Lower lobe of right lung (tissue), 2 donors: ENCODE measurements around the gene CEP164. TPM values are rescaled to one million over a fixed set of nuclear protein-coding genes. Genes with fewer than 3 reads are reported as not detected.

Source experiments
- ATAC-seq, 2 donors: fragments of 200-7000 bp; cut with Tn5 transposase; one replicate each; pipeline ENCODE4 v1.9.1; 2020 to 2022; ENCODE audit warnings: mild to moderate bottlenecking in 2 of 2, moderate library complexity in 2 of 2
- DNase-seq: peaks from one replicate; pipeline ENCODE4 v3.0.0-alpha.2; 2020
- H3K27ac ChIP-seq: fragments of 200-600 bp; one replicate; pipeline ENCODE4 v1.8.0; 2022
- H3K27me3 ChIP-seq: fragments of 200-600 bp; one replicate; pipeline ENCODE4 v1.8.0; 2022; ENCODE audit warnings: low read depth
- H3K36me3 ChIP-seq: fragments of 200-600 bp; one replicate; pipeline ENCODE4 v1.8.0; 2022; ENCODE audit warnings: mild to moderate bottlenecking
- H3K4me1 ChIP-seq: fragments of 200-600 bp; one replicate; pipeline ENCODE4 v1.8.0; 2022
- H3K4me3 ChIP-seq: fragments of 200-600 bp; one replicate; pipeline ENCODE4 v1.8.0; 2022; ENCODE audit warnings: mild to moderate bottlenecking
- H3K9me3 ChIP-seq: fragments of 200-600 bp; one replicate; pipeline ENCODE4 v1.8.0; 2022
- intact Hi-C: fragments of 100-400 bp; cut with DNase I; formaldehyde crosslinking; loops from one replicate; pipeline ENCODE4 v1.11.0; 2022
- total RNA-seq: library from RNA; stranded (reverse); fragmentation: NEBNext Ultra II Directional; extraction: Animal tissue kit (Norgen Biotek cat#: 25700); gene quantifications from one replicate; pipeline ENCODE4 v1.2.1, GENCODE V29; 2021
- TF ChIP-seq, protein P1 (sequence below): fragments of 200-600 bp; IDR thresholded peaks from one replicate; pipeline ENCODE4 v1.8.0; 2022; ENCODE audit warnings: antibody characterized with exemption, mild to moderate bottlenecking
- donor health status: DM: no; HTN: yes; CAD: no; lungs with severe emphysema.

CEP164 gene
- total RNA-seq, 1 donor from 2014 or later, result 27.3 TPM

DNA sequence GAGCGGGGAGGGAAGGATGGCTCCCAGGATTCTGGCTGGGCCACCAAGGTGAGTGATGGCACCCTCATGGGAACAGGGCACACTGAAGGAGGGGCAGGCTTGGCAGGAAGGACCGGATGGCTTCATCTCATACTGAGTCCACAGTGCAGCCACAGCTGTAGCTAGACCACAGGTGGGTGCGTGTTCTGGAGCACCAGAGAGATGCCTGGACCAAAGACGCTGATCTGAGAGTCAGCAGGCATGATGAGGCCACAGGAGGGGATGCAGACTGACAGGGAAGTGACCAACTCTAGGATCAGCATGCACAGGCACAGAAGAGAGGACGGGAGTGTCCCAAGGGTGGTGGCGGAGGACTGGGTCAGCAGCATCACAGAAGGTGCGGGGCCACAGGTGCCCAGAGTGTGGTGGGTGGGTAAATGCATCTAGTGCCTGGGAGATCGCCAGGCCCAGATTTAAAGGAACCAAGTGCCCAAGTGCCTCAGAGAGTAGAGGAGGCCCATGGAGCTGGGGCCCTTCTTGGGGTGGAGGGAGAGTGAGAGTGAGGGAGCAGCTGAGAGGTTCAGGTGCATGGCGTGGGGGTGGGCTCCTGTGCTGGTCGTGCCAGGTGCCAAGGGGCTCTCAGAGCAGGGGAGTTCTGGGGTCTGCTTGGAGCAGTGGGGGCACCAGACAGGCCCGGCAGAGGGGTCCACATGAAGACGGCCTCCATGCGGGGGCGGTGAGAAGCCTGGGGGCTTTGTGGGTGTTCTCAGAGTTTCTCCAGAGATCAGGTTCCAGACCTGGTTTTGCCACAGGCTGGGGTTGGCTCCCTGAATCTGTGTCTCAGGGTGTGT, 113.7 kb downstream of the CEP164 start:
- Histone ChIP-seq H3K4me3 (no peak overlapping the region), H3K9me3 (no peaks in the 10 kb centered on the region), H3K36me3 (no peaks in the 10 kb centered on the region), H3K27me3 (peaks cover 17% of the 10 kb centered on the region), H3K4me1 (no peaks in the 10 kb centered on the region), H3K27ac (no peak overlapping the region)
- TF ChIP-seq, protein P1, sequence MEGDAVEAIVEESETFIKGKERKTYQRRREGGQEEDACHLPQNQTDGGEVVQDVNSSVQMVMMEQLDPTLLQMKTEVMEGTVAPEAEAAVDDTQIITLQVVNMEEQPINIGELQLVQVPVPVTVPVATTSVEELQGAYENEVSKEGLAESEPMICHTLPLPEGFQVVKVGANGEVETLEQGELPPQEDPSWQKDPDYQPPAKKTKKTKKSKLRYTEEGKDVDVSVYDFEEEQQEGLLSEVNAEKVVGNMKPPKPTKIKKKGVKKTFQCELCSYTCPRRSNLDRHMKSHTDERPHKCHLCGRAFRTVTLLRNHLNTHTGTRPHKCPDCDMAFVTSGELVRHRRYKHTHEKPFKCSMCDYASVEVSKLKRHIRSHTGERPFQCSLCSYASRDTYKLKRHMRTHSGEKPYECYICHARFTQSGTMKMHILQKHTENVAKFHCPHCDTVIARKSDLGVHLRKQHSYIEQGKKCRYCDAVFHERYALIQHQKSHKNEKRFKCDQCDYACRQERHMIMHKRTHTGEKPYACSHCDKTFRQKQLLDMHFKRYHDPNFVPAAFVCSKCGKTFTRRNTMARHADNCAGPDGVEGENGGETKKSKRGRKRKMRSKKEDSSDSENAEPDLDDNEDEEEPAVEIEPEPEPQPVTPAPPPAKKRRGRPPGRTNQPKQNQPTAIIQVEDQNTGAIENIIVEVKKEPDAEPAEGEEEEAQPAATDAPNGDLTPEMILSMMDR, result no peak
- ATAC-seq (no peak), DNase-seq (no peak)
- intact Hi-C loops, result no loop called here

DNA sequence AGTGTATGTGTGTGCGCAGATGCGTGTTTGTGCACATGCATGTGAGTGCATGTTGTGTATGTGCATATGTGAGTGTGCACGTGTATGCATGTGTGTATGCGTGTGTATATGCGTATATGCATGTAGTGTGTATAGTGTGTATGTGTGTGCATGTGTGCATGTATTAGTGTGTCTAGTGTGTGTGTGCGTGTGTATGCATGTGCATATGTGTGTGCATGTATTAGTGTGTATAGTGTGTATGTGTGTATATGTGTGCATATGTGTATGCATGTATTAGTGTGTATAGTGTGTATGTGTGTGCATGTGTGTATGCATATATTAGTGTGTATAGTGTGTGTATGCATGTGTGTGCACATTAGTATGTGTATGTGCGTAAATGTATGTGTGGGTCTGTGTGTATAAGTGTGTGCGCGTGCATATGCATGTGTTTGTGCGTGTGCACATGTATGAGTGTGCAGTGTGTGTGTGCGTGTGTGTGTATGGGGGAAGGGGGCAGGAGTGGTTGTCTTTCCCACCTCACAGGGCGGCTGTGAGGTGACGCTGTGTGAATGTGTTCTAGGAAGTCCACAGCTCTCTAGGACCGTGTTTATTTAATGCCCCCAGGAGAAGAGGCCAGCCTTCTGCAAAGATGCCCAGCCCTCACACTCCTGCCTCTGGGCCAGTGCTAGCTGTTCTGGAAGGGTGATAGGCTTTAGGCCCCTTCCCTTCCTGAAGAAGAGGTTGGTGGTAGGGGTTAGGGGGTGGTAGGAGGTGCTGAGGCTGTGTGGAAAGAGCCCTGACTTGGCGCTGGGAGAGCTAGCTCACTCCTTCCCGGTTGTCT, 114.6 kb downstream of the CEP164 start:
- Histone ChIP-seq H3K4me3 (no peak overlapping the region), H3K9me3 (no peaks in the 10 kb centered on the region), H3K36me3 (no peaks in the 10 kb centered on the region), H3K27me3 (peaks cover 17% of the 10 kb centered on the region), H3K4me1 (no peaks in the 10 kb centered on the region), H3K27ac (no peak overlapping the region)
- TF ChIP-seq, protein P1, result no peak
- ATAC-seq (no peak), DNase-seq (no peak)
- intact Hi-C loops, result no loop called here

DNA sequence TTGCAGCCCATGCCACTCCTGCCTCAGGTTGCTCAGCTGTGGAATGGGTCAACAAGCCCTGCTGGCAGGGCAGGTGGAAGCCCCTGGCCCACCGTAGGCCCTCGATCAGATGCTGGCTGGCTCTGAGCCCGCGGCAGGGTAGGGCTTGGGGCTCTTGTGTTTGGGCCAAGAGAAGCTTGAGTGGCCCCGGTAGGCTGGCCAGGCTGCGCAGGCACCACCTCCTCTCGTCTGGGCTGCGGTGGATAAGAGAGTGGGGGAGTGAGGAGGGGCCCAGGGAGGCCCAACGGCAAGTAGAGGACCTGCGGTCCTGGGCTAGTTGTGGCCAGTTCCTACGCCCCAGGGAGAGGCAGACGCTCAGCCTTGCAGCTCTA, 115.2 kb downstream of the CEP164 start:
- TF ChIP-seq, protein P1, result no peak
- Histone ChIP-seq H3K27me3 (peaks cover 17% of the 10 kb centered on the region), H3K9me3 (no peaks in the 10 kb centered on the region), H3K4me3 (no peak overlapping the region), H3K4me1 (no peaks in the 10 kb centered on the region), H3K36me3 (no peaks in the 10 kb centered on the region), H3K27ac (no peak overlapping the region)
- ATAC-seq, result peak in 1 of 2 donors; percentile 11
- no peak for DNase-seq
- intact Hi-C loops, result no loop called here

DNA sequence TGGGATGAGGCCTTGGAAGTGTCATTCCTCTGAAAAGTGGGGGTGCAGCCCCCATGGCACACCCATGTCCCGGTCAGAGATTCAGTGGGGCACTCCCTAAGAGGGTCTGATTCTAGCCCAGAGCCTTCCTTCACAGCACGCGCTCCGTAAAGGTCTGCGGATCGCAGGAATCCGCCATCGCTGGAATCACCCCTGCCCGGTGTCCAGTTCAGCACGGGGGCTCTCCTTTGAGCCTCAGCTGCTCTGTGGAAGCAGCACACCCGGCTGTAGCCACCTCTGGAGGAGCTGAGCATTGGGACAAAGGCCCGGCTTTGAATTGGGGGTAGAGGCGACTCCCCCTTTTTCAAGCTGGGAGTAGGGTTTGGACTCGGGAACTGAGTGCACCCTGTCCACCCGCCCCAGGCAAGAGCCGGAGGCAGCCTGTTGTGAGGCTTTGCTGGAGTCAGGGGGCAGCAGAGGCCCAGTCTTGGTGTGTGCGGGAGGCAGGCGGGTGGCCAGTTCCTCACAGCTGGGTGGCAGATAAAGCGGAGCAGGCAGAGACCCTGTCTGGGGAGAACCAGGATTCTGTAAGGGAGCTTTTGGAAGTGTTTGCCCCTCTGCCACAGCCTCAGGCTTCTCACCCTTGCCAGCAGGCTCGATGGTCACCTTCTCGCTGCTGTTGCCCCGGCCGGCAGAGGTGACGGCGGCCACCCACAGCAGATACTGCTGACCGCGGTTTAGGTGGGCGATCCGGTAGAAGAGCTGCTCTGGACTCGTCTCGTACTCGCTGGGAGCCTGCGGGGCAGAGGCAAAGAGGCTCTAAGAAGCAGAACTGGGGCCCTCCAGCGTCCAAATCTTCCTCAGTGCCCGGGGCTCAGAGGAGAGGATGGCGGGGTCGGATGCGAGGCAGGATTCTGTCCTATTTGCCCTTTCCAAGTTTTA, 115.9 kb downstream of the CEP164 start:
- Histone ChIP-seq H3K36me3 (no peaks in the 10 kb centered on the region), H3K27ac (no peak overlapping the region), H3K9me3 (no peaks in the 10 kb centered on the region), H3K4me1 (no peaks in the 10 kb centered on the region), H3K27me3 (peaks cover 17% of the 10 kb centered on the region), H3K4me3 (no peak overlapping the region)
- TF ChIP-seq, protein P1, result peak; percentile 55
- DNase-seq, result no peak
- intact Hi-C loops, result no loop called here
- peak; percentile 83 to 87 for ATAC-seq

DNA sequence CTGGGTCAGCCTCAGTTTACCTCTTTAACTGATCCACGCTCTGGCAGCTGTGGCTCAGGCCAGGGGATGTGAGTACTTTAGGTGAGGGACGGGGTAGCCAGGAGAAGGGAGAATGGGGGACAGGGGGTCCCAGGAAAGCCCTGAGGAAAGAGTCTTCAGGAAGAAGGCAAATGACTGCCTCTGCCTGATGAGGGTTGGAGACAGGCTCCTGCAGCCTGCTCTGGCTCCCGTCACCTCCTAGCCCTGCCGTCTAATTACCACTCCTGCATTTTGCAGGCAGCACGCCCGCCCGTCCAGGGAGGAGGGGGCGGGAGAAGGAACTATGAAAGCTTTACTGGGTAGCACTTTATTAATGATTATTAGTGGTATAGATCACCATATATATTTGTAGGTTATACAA, 116.6 kb downstream of the CEP164 start:
- H3K27ac ChIP-seq, result no peak overlapping the region
- intact Hi-C loops, result no loop called here
- TF ChIP-seq, protein P1, result no peak
- H3K36me3 ChIP-seq, result no peaks in the 10 kb centered on the region
- no peaks in the 10 kb centered on the region for H3K9me3 ChIP-seq
- ATAC-seq, result no peak
- H3K4me3 ChIP-seq, result no peak overlapping the region
- peaks cover 17% of the 10 kb centered on the region for H3K27me3 ChIP-seq
- DNase-seq, result no peak
- H3K4me1 ChIP-seq, result no peaks in the 10 kb centered on the region
